NCI-H1105 treated with DMSO at 0.1 percent for 48 hours (cell line): ENCODE measurements around the gene AMHR2.
"Not testable (repeated sequence)": the region's sequence is repeated elsewhere in the genome, so short reads cannot be mapped to it uniquely, and the experiment has no call there.

Experiments used
- DNase-seq: peaks from one replicate; lab custom pipeline; 2025; lab: John Stamatoyannopoulos, UW

Gene AMHR2

GRCh38 chr12:53414756-53415417 lies 8.8 kb upstream of the AMHR2 start:
- no peak for DNase-seq

GRCh38 chr12:53415752-53416389 lies 7.8 kb upstream of the AMHR2 start:
- not testable (repeated sequence) for DNase-seq

- not testable (repeated sequence) for DNase-seq
Observed at GRCh38 chr12:53417291-53417816, 6.3 kb upstream of the AMHR2 start.

GRCh38 chr12:53418221-53418620 lies 5.4 kb upstream of the AMHR2 start:
- DNase-seq: no peak

- DNase-seq: no peak
Observed at GRCh38 chr12:53419756-53420155, 3.9 kb upstream of the AMHR2 start.

- DNase-seq: not testable (repeated sequence)
Observed at GRCh38 chr12:53422247-53422646, 1.4 kb upstream of the AMHR2 start.

- no peak for DNase-seq
Observed at GRCh38 chr12:53424626-53425514, 1.2 kb downstream of the AMHR2 start.

GRCh38 chr12:53425515-53426150 lies 2.0 kb downstream of the AMHR2 start:
- no peak for DNase-seq

- DNase-seq: no peak
Observed at GRCh38 chr12:53427905-53428594, 4.4 kb downstream of the AMHR2 start.

- no peak for DNase-seq
Observed at GRCh38 chr12:53428741-53429140, 5.1 kb downstream of the AMHR2 start.

- no peak for DNase-seq
Observed at GRCh38 chr12:53430116-53430515, 6.5 kb downstream of the AMHR2 start.

- DNase-seq: no peak
Observed at GRCh38 chr12:53431187-53431586, 7.5 kb downstream of the AMHR2 start.

- not testable (repeated sequence) for DNase-seq
Observed at GRCh38 chr12:53435326-53435725, 11.7 kb downstream of the AMHR2 start.

- not testable (repeated sequence) for DNase-seq
Observed at GRCh38 chr12:53439582-53439981, 15.9 kb downstream of the AMHR2 start.

GRCh38 chr12:53441040-53441833 lies 17.6 kb downstream of the AMHR2 start, which contains the start of gene PRR13:
Gene PRR13, plus strand, starts transcription at chr12:53441734. Its CDS starts 981 bp downstream, at chr12:53442715.
- DNase-seq: peak; percentile 94

GRCh38 chr12:53443955-53444354 lies 20.3 kb downstream of the AMHR2 start:
- no peak for DNase-seq

- DNase-seq: not testable (repeated sequence)
Observed at GRCh38 chr12:53444593-53445325, 21.1 kb downstream of the AMHR2 start.

- DNase-seq: no peak
Observed at GRCh38 chr12:53450936-53451335, 27.3 kb downstream of the AMHR2 start.

GRCh38 chr12:53451661-53452158 lies 28.1 kb downstream of the AMHR2 start, which contains the start of gene PCBP2:
Gene PCBP2, plus strand, starts transcription at chr12:53452102. Its CDS starts 2,699 bp downstream, at chr12:53454801.
- DNase-seq: peak; percentile 94
